ENCODE data around the gene LAMB4.

DNA sequence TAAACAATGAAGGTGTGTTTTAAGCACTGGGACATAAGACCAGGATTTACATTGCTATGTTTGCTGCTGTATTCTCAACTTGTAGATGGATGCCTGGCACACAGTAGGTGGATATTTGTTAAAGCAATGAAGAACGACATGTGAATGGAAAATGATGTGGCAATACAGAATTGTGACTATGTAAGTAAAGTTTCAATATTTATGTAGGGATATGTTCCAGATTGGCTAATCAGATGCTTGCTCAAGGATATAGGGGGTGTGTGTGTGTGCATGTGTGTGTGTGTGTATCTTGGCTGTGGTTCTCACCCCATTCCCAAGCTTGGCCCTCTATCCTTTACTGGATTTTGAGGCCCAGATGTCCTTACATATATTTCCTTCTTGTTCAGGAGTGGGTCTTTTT lies 84.5 kb downstream of the LAMB4 start:
- TF ChIP-seq GATA2 (IDR thresholded peaks at IDR 0.05; ENCODE audit: low read depth, low read length) = no peak
- no peak for TF ChIP-seq GATA3 (IDR thresholded peaks at IDR 0.05; ENCODE audit: low read depth, low read length)

Measured in SH-SY5Y (cell line).